AG20443 (cell line): ENCODE results near the gene UBE2H.
"Not testable (repeated sequence)": the region's sequence is repeated elsewhere in the genome, so short reads cannot be mapped to it uniquely, and the experiment has no call there.

Experiments used
- DNase-seq: peaks from one replicate; pipeline ENCODE4 v3.0.0; 2012; ENCODE audit warnings: low spot score, mixed read lengths

The UBE2H gene

GRCh38 chr7:129872054-129872453 is 80.7 kb downstream of the UBE2H start:
- DNase-seq: no peak

GRCh38 chr7:129870668-129871067 is 82.1 kb downstream of the UBE2H start:
- DNase-seq: no peak

- DNase-seq: no peak
Measured at GRCh38 chr7:129866251-129866650, 86.5 kb downstream of the UBE2H start.

- no peak for DNase-seq
Measured at GRCh38 chr7:129865925-129866201, 86.9 kb downstream of the UBE2H start.

- no peak for DNase-seq
Measured at GRCh38 chr7:129865093-129865924, 87.5 kb downstream of the UBE2H start.

GRCh38 chr7:129864676-129865075 is 88.1 kb downstream of the UBE2H start:
- DNase-seq: not testable (repeated sequence)

- DNase-seq: peak; percentile 46
Measured at GRCh38 chr7:129864042-129864441, 88.7 kb downstream of the UBE2H start.

GRCh38 chr7:129862682-129863081 is 90.1 kb downstream of the UBE2H start:
- no peak for DNase-seq

- DNase-seq: not testable (repeated sequence)
Measured at GRCh38 chr7:129860784-129861183, 92.0 kb downstream of the UBE2H start.

- DNase-seq: no peak
Measured at GRCh38 chr7:129859183-129859582, 93.6 kb downstream of the UBE2H start.

- no peak for DNase-seq
Measured at GRCh38 chr7:129858490-129858889, 94.3 kb downstream of the UBE2H start.

- no peak for DNase-seq
Measured at GRCh38 chr7:129857313-129857712, 95.4 kb downstream of the UBE2H start.

- DNase-seq: no peak
Measured at GRCh38 chr7:129855935-129856717, 96.6 kb downstream of the UBE2H start.

- DNase-seq: peak; percentile 34
Measured at GRCh38 chr7:129855234-129855673, 97.5 kb downstream of the UBE2H start.

GRCh38 chr7:129854401-129854800 is 98.4 kb downstream of the UBE2H start:
- DNase-seq: no peak

GRCh38 chr7:129853661-129854268 is 99.0 kb downstream of the UBE2H start:
- DNase-seq: no peak

- no peak for DNase-seq
Measured at GRCh38 chr7:129851809-129852208, 101.0 kb downstream of the UBE2H start.

GRCh38 chr7:129851174-129851573 is 101.6 kb downstream of the UBE2H start:
- no peak for DNase-seq

GRCh38 chr7:129848436-129848835 is 104.3 kb downstream of the UBE2H start:
- no peak for DNase-seq

- DNase-seq: peak; percentile 70
Measured at GRCh38 chr7:129845972-129846327, 106.8 kb downstream of the UBE2H start.

GRCh38 chr7:129845178-129845971 is 107.4 kb downstream of the UBE2H start:
- DNase-seq: peak; percentile 62
